GM19452 (cell line): ENCODE measurements around the gene CS.
"Not testable (repeated sequence)": the region's sequence is repeated elsewhere in the genome, so short reads cannot be mapped to it uniquely, and the experiment has no call there.

ENCODE experiments used
- ATAC-seq: cut with Tn5 transposase; IDR thresholded peaks from one replicate; pipeline ENCODE4 v1.9.1; 2021; ENCODE audit not compliant: unreplicated experiment

The CS gene

DNA sequence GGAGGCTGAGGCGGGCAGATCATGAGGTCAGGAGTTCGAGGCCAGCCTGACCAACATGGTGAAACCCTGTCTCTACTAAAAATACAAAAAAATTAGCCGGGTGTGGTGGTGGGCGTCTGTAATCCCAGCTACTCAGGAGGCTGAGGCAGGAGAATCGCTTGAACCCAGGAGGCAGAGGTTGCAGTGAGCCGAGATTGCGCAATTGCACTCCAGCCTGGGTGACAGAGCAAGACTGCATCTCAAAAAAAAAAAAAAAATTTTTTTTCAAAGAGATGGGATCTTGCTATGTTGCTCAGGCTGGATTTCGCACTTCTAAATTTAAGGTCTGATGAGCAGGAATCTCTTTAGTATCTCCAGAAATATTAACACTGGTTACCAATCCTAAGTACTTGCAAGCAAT lies 21.5 kb upstream of the CS start:
- ATAC-seq, result not testable (repeated sequence)

DNA sequence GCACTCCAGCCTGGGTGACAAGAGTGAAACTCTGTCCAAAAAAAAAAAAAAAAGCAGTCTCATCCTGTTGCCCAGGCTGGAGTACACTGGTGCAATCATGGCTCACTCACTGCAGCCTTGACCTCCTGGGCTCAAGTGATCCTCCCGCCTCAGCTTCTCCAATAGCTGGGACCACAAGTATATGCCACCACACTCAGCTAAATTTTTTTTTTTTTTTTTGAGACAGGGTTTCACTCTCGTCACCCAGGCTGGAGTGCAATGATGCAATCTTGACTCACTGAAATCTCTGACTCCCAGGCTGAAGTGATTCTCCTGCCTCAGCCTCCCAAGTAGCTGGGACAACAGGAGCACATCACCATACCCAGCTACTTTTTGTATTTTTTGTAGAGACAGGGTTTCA lies 20.9 kb upstream of the CS start:
- no peak for ATAC-seq

DNA sequence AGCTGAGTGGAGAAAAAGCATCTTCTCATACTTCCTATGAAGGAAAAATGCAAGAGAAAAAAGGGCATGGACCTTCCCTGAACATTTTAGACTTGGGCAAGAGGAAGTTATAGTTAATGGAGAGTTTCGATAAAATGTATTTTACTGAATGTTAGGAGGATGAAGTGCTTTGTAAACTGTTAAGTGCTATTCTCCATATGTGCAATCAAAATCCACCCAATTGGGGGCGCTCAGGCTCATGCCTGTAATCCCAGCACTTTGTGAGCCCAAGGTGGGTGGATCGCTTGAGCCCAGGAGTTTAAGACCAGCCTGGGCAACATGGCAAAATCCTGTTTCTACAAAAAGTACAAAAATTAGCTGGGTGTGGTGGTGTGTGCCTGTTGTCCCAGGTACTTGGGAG lies 17.5 kb upstream of the CS start:
- ATAC-seq, result no peak

DNA sequence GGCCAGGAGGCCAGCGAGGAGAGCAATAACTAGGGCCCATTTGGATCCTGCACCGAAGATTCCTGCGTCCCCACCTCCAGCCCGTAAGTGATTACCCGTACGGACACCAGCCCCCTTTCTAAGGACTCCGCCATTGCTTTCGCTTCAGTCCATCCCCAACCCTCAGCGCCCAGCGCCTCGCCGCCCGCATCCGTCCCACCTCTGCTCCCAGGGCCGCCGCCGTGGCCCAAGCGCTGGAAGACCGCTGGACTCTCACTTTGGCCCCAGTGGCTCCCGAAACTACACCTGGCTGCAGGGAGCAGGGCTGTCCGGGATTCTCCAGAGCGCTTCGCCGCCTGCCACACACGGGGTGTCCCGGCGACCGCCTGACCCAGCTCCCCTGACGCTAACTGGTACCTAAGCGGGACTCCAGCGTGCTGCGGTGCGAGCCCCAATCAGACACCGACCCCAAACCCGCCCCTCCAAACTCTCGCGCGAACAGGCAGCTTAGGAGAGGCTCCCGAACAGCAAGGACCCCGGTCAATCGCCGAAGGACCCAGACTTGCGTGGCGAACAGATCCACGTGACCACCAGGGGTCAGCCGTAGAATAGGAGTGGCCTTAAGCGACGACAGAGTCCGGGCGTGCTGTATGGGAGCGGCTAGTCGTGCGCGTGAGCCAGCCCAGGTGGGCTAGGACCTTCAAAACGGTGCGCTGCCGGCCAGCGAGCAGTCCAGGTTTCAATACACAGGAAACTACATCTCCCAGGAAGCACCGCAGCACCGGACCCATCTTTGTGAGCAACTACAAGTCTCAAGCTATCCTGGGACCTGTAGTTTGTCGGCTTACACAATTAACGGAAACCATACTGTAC lies 15.7 kb upstream of the CS start, which contains the start of gene CNPY2:
TSS of gene CNPY2 (minus strand) at position 367 of the 852 bp plus-strand sequence. CDS start 771 bp downstream, outside the sequence.
- ATAC-seq, result peak; percentile 88

DNA sequence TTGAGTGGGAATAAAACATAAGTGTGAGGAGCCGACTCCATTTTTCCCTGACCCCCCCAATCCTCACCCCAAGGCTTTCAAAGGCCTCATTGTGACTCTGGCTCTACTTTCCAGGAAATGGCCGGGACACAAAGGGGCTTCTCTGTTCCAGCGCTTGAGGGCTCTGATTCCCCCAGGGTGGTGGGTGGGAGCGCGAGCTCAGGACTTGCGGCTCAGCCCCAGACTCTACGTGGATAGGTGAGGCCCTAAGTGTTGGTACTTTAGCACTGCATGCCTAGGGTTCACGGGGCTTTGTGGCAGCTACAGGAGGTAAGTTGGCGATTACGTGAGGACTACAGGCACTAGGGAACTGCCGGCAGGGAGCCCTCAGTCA lies 15.1 kb upstream of the CS start:
- ATAC-seq, result no peak

DNA sequence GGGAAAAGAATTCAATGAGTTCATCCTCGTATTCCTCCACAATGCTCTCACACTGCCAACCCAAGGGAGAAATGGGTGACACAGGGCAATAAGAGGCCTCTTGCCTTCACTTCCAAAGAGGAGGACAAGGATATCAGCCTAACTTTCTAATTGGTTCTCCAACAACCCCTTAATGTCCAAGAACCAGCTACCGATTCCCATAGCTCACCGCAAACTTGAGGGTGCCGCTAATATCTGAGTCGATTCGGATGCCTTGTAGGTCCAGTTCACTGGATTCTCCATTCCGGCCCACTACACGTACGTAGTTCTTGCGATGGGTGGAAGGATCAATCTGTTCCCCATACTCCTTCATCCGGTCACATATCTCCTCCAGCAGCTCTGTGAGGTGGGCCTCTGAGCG lies 10.9 kb upstream of the CS start:
- ATAC-seq, result no peak

DNA sequence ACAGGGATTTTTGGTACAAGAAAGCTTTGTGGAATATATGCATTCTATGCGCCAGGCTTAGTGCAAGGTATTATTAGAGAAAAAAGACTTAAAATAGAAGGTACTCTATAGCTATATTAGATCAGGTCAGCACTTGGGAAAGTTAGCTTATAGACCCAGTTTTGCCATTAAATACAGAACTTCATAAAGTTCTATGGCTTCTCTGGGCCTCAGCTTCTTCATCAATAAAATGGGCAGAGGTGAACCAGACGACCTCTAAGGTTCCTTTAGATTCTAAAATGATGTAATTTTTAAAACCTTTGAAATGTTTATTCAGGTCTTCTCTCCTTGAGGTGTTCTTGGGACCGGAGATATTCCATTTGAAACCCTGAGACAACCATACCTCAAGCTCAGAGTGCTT lies 8.6 kb upstream of the CS start:
- ATAC-seq, result no peak

DNA sequence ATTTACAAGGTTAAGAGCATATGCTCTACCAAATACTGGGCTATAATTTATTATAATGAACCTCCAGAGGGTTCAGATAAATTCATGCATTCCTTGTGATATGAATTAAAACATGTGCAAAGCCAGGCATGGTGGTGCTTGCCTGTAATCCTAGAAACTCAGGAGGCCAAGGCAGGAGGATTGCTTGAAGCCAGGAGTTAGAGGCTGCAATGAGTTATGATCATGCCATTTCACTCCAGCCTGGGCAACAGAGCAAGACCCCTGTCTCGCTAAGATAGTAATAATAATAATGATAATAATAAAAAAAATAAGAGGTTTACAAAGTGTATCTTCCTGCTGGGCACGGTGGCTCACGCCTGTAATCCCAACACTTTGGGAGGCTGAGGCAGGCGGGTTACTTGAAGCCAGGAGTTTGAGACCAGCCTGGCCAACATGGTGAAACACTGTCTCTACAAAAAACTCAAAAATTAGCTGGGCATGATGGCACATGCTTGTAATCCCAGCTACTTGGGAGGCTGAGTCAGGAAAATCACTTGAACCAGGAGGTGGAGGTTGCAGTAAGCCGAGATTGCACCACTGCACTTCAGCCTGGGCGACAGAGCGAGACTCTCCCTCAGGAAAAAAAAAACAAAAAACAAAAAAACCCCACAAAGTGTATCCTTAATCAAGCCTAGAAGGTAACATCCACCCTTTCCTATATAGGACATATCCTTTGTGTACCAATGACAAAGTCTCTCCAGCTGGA lies 7.3 kb upstream of the CS start:
- ATAC-seq, result no peak

DNA sequence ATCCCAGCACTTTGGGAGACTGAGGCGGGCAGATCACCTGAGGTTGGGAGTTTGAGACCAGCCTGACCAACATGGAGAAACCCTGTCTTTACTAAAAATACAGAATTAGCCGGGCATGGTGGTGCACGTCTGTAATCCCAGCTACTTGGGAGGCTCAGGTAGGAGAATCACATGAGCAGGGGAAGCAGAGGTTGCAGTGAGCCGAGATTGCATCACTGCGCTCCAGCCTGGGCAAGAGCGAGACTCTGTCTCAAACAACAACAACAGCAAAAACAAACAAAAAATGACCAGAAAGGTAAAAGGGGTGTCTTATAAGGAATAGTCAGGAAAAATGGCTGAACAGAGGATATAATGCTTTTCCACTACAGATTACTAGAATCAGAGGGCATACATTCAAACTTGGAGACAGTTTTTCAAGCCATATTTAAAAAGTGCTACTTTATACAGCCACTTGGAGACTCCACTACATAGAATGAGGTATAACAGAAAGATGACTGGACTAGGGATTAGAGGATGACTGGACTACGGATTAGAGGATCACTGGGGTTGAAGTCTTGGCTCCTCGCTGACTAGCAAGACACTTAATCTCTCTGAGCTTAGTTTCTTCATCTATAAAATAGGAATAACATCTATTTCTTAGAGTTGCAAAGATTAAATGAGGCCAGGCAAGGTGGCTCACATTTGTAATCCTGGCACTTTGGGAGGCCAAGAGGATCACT lies 4.9 kb upstream of the CS start:
- no peak for ATAC-seq

DNA sequence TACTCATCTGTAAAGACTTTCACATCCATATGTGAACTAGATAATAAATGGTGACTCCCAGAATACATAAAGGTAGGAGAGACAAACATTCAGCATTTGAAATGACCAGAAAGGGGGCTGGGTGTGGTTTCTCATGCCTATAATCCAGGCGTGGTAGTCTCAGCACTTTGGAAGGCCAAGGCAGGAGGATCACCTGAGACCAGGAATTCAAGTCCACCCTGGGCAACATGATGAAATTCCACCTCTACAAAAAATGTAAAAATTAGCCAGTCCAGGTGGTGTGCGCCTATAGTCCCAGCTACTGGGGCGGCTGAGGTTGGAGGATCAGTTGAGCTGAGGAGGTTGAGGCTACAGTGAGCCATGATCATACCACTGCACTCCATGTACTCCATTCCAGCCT lies 4.1 kb upstream of the CS start:
- no peak for ATAC-seq

DNA sequence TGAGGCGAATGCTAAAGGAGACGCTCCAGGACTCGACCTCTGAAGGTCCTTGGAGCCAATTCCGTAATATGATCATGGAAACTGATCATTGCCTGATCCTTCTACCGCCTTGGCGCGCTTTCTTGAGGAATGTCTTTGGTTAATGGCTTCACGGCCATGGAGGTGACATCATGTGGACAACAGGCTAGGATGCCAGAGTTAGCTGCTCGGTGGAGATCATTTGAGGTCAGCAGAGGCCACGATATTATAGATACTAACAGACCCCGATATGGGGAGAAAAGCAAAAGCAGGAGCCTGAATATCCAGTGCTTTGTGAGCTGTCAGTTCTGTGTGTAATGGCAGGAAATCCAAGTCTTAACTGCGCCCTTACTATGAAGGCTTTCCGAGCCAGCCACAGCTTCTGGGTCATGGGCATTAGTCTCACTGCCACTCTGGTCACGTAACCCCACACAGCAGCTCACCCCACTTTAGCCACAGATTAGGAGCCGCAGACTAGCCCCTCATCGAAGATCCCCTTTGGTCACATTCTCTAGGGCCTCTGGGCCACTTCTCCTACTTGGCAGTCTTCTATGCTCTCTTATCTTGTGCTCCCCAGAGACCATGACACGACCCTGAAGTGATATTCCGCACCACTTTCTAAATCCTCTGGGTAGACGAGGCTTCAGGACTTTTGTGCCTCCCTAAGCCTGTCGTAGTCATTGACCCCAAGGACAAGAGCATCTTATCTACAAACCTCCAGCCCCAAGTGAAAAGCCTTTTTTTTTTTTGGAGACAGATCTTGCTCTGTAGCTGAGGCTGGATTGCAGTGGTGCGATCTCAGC lies 724 bp upstream of the CS start:
- no peak for ATAC-seq

DNA sequence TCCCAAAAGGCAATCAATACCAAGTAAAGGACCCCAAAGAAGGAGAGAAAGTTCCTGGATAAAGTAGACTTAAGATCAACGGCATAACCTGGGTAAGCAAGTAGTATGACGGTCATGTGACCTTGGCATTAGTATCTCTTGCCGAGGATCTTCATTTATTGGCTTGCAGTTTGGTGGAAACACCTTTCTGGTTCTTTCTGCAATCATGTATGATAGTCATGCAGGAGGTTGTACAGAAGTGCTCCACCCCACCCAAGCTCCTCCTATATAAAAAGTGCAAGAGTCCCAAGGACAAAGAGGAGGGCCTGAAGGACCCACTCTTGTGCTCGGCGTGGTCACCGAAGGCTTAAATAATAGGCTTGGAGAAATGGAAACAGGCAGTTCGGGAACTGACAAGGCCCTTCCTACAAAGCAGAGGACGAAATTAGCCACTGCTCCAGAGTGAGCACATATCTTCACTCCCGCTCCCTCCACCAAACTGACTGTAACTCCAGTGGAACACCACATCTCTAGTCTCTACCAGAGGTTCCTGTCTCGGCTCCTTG lies 750 bp downstream of the CS start:
- peak; percentile 2 for ATAC-seq

DNA sequence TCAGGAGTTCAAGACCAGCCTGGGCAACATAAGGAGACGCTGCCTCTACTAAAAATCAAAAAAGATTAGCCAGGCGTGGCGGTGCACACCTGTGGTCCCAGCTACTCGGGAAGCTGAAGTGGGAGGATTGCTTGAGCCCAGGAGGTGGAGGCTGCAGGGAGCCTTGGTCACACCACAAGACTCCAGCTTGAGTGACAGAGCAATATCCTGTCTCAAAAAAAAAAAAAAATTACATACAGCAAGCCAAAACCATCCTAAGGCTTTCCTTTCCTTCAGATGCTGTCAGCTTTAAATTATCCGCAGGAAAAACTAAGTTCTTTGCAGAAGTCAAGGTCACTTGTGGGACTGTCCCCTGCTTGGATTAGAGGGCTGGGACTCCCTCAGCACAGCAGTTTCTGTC lies 1.3 kb downstream of the CS start:
- ATAC-seq, result no peak

DNA sequence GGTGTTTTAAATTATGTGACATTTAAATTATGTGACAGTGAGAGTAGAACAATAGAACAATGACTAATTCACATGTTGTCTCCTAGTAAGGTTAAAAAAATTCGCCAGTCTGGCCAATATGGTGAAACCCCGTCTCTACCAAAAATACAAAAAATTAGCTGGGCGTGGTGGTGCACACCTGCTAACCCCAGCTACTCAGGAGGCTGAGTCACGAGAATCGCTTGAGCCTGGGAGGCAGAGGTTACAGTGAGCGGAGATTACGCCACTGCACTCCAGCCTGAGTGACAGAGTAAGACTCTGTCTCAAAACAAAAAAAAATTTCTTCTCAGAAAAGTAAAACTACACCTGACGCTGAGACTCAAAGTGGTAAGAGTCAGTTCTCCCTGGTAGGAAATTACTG lies 2.7 kb downstream of the CS start:
- ATAC-seq, result no peak

DNA sequence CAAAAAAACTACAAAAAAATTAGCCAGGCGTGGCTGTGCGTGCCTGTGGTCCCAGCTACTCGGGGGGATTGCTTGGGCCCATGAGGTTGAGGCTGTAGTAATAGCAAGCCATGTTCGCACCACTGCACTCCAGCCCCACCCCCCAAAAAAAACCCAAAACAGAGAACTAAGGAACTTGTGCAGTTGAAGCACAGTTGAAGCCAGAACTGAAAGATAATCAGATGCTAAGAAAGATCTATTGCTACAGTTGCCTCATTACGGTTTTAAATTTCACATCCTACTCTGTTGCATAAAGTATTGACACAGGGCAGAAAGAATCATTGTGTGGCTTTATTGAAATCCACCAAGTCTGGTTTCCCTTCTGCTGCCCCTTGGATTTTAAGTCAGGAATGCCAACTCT lies 3.8 kb downstream of the CS start:
- no peak for ATAC-seq

DNA sequence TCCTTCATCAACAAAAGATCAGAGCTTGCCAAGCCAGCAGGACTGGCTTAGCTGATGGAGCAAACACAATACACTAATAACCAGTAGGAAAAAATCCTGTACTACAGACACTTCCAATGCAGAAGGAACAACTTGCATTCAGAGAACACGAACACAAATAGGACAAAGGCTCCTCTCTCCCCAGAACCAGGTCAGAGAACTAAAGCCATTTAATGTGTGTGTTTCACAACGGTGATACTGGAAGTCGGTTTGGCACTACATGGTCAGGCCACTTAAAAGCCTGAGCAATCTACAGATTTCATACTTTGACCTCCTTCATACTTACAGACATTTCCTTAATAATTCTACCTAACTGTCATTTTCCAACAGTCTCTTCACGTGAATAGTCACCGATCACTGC lies 6.3 kb downstream of the CS start:
- ATAC-seq, result no peak

DNA sequence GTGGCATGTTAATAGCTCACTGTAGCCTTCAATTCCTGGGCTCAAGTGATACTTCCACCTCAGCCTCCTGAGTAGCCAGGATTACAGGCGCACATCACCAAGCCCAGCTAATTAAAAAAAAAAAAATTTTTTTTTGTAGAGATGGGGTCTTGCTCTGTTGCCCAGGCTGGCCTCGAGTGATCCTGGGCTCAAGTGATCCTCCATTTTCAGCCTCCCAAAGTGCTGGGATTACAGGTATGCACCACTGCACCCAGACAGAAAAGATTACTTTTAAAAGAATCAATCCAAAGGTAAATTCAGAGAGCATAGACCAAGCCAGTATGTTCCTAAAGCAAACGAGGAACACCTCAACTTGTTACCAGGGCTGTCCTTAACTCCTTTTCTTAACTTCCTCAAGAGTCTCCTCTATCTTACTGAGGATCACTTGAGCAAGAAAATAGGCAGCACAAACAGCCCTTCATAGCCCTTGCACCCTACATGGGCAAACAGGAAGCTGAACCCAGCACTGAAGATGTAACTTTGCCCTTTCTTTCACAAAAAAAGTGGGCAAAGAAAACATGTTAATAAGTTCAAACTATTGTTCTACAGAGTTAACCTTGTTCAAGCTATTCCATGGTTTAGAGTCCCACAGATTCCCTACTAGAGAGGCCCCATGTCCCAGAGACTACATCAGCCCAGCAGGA lies 11.3 kb downstream of the CS start:
- ATAC-seq, result no peak

DNA sequence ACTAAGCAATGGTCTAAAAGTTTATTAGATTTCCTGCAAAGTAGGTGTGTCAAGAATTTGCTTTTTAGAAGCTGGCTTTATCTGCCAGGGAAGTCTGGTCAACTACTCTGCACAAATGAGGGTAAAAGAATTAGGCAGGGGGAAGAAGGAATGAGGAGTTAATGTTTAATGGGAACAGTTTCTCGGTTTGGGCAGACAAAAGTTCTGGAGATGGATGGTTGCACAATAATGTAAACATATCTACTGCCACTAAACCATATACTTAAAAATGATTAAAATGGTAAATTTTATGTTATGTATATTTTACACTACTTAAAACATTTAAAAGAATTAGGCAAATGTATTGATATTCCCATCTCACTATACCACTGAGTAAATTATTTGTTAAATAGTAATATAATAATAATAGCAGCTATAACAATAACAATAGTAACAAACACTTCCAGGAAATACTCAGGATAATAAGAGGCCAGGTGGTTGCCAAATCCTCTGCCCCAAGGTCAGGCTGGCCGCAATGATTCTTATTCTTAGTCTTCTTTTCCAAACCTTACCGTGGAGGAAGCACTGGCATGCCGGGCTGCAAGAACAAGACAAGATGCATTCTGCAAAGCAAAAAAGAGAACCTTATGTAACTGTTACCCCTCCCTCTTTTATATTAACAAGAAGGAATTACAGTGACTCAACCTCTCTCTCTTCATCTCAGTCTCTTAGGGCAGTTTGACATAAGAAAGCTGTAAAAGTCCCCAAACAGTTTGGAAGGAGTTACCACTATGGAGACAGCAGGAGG lies 13.9 kb downstream of the CS start:
- no peak for ATAC-seq

DNA sequence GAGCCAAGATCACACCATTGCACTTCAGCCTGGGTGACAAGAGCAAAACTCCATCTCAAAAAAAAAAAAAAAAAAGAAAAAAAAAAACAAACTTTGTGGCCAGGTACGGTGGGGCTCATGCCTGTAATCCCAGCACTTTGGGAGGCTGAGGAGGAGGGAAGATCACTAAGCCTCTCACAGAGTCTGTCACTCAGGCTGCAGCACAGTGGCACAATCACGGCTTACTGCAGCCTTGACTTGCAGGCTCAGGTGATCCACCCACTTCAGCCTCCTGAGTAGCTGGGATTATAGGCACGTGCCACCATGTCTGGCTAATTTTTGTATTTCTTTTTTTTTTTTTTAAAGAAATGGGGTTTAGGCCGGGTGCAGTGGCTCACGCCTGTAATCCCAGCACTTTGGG lies 15.9 kb downstream of the CS start:
- ATAC-seq, result not testable (repeated sequence)
